B cell (primary cell): ENCODE results near the gene NHSL2.

Experiments
- EZH2 ChIP-seq: IDR thresholded peaks from 2 replicates; pipeline ENCODE4 v1.6.1; 2012; ENCODE audit warnings: borderline replicate concordance, low read depth, mild to moderate bottlenecking, moderate library complexity, low read length; ENCODE audit not compliant: insufficient read depth, poor library complexity, severe bottlenecking
- TF ChIP-seq, protein P1 (sequence below): fragments of 200-600 bp; IDR thresholded peaks from one replicate; pipeline ENCODE4 v1.8.0; 2022; ENCODE audit warnings: antibody characterized with exemption, mild to moderate bottlenecking

DNA sequence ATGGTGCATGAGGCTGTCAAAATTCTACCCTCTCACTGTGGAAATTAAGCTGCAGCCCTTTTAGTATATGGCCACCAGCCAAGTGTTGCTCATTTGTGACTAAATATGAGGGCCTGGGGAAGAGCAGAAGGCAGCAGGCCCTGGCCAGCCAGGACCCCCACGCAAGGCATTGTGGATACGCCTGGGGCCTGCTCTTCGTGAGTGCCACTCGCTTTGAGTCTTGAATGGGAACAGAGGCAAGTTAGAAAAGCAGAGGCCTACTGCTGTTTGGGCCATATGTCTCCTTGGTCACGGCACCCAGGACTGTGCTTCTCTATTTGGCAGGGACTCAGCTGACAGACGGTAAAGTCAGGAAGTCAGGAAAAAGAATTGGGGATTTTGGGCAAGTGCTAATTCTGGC, 210.2 kb downstream of the NHSL2 start:
- TF ChIP-seq, protein P1, sequence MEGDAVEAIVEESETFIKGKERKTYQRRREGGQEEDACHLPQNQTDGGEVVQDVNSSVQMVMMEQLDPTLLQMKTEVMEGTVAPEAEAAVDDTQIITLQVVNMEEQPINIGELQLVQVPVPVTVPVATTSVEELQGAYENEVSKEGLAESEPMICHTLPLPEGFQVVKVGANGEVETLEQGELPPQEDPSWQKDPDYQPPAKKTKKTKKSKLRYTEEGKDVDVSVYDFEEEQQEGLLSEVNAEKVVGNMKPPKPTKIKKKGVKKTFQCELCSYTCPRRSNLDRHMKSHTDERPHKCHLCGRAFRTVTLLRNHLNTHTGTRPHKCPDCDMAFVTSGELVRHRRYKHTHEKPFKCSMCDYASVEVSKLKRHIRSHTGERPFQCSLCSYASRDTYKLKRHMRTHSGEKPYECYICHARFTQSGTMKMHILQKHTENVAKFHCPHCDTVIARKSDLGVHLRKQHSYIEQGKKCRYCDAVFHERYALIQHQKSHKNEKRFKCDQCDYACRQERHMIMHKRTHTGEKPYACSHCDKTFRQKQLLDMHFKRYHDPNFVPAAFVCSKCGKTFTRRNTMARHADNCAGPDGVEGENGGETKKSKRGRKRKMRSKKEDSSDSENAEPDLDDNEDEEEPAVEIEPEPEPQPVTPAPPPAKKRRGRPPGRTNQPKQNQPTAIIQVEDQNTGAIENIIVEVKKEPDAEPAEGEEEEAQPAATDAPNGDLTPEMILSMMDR = no peak
- TF ChIP-seq EZH2 = no peak
